SJCRH30 (cell line): ENCODE results near the gene REEP2. TPM values are rescaled to one million over a fixed set of nuclear protein-coding genes. Genes with fewer than 3 reads are reported as not detected.

ENCODE experiments used
- DNase-seq, 2 experiments: peaks; one replicate each; pipeline ENCODE4 v3.0.0-alpha.2; 2015 to 2020
- H3K27ac ChIP-seq: fragments of 250-450 bp; sonication (Bioruptor Pico); 2 replicates; pipeline ENCODE4 v1.5.1; 2020; ENCODE audit warnings: mild to moderate bottlenecking, moderate library complexity
- H3K27me3 ChIP-seq: fragments of 250-450 bp; sonication (Bioruptor Pico); 2 replicates; pipeline ENCODE4 v1.5.1; 2020; ENCODE audit warnings: mild to moderate bottlenecking, moderate library complexity
- H3K36me3 ChIP-seq: fragments of 250-450 bp; sonication (Bioruptor Pico); 2 replicates; pipeline ENCODE4 v1.5.1; 2020; ENCODE audit warnings: mild to moderate bottlenecking, moderate library complexity
- H3K4me1 ChIP-seq: fragments of 250-450 bp; sonication (Bioruptor Pico); 2 replicates; pipeline ENCODE4 v1.5.1; 2020; ENCODE audit warnings: mild to moderate bottlenecking, moderate library complexity
- H3K4me3 ChIP-seq: fragments of 250-450 bp; sonication (Bioruptor Pico); 2 replicates; pipeline ENCODE4 v1.5.1; 2020; ENCODE audit warnings: mild to moderate bottlenecking, moderate library complexity
- H3K9me3 ChIP-seq: fragments of 250-450 bp; sonication (Bioruptor Pico); replicated peaks from 2 replicates; pipeline ENCODE4 v1.5.1; 2020; ENCODE audit warnings: mild to moderate bottlenecking, moderate library complexity
- total RNA-seq: library from RNA; depleted of rRNA; stranded (reverse); fragments of >200 nt; shearing (Covaris generic); gene quantifications from 2 replicates; pipeline ENCODE4 v1.2.3, GENCODE V29; 2014

Gene REEP2
- total RNA-seq, 1 experiment from 2014 or later = 8.5 TPM

DNA sequence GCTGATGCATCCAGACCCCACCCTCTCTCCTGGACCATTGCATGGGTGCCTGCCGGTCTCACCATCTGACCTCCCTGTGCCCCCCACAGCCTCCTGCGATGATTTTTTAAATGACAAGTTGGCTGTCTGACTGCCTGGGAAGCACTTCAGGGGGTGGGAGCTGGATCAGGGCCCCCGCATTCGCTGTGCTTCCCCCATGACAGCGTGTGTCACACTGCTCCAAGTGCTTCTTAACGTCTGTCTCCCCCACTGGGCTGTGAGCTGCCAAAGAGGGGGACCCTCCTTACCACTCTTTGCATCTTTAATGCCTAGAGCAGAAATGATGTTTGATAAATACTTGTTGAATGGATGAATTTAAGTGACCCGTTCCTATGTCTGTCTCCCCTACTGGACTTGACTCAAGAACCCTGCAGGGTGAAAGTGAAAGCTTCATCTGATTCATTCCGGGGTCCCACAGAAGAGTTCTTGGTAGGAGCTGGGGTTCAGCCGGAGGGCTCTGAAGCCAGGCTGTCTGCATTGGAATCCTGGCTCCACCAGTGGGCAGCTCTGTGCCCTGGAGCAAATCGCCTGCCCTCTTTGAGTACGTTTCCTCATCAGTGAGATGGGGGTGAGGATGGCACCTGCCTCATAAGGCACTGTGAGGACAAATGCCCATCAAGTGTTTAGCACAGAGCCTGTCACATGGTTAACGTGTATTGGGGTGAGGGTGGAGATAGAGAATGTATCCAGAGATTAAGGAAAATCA, 18.8 kb downstream of the REEP2 start:
- no peak for DNase-seq
- H3K27ac ChIP-seq = no peak overlapping the region
- H3K27me3 ChIP-seq = peaks cover 27% of the 10 kb centered on the region
- no peaks in the 10 kb centered on the region for H3K36me3 ChIP-seq
- no peaks in the 10 kb centered on the region for H3K9me3 ChIP-seq
- H3K4me1 ChIP-seq = peaks cover 6% of the 10 kb centered on the region; the same call in 1 of the 2 replicates
- no peak overlapping the region for H3K4me3 ChIP-seq

DNA sequence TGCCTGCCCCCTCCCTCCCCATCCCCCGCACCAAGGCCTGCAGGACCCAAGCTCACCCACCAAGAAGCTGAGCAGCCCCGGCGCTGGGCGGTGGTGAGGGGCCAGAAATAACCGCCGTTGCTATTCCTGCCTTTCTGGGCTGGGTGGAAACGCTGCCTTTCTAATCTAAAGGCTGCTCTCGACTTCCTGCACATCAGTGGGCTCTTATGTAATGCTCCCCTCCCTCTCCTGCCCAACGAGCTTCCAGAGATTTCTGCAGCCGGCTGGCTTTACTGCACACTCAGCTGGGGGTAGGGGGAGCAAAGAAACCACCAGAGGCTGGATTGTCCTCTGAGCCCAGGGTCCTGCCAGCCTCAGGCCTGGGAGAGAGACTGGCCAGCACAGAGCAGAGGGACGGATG, 19.5 kb downstream of the REEP2 start:
- H3K36me3 ChIP-seq = no peaks in the 10 kb centered on the region
- no peak overlapping the region for H3K27ac ChIP-seq
- H3K9me3 ChIP-seq = no peaks in the 10 kb centered on the region
- DNase-seq = no peak
- H3K4me1 ChIP-seq = peaks cover 6% of the 10 kb centered on the region; the same call in 1 of the 2 replicates
- H3K27me3 ChIP-seq = peaks cover 27% of the 10 kb centered on the region
- no peak overlapping the region for H3K4me3 ChIP-seq

- Histone ChIP-seq H3K9me3 (no peaks in the 10 kb centered on the region), H3K4me1 (peaks cover 6% of the 10 kb centered on the region; the same call in 1 of the 2 replicates), H3K27ac (no peak overlapping the region), H3K27me3 (peaks cover 27% of the 10 kb centered on the region), H3K36me3 (no peaks in the 10 kb centered on the region), H3K4me3 (no peak overlapping the region)
- no peak for DNase-seq
Measured at GRCh38 chr5:138458856-138459255, 20.0 kb downstream of the REEP2 start.

DNA sequence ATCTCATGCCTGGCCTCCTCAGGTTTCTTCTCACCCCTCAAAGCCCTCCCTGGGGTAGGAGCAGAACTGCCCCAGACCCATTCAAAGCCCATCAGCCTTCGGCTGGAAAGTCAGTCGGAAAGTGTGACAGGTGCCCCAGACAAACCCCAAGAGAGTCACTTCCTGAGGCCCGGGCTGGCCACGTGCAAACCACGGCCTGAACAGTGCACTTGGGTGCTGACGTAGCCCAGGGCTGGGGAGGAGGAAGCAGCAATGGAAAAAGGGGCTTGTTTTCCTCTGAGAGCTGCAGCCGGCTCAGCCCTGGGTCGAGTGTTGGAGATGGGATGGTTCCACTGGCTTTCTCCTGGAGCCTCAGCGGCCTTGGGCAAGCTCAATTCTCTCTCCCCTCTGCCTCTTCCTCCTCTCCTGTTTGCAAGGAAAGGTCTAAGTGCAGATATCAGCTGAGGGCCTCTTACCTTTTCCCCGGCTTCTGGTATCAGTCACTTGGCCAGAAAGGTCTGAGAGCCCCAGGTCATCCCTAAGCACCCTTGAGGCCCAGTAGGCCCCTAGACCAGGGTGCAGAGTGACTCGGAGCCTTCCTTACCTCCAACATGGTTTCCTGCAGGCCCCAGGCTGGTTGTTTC, 20.6 kb downstream of the REEP2 start:
- H3K4me1 ChIP-seq = peaks cover 6% of the 10 kb centered on the region; the same call in 1 of the 2 replicates
- H3K4me3 ChIP-seq = no peak overlapping the region
- no peaks in the 10 kb centered on the region for H3K9me3 ChIP-seq
- H3K27ac ChIP-seq = no peak overlapping the region
- H3K36me3 ChIP-seq = no peaks in the 10 kb centered on the region
- DNase-seq = peak; percentile 33 to 56
- peaks cover 27% of the 10 kb centered on the region for H3K27me3 ChIP-seq

DNA sequence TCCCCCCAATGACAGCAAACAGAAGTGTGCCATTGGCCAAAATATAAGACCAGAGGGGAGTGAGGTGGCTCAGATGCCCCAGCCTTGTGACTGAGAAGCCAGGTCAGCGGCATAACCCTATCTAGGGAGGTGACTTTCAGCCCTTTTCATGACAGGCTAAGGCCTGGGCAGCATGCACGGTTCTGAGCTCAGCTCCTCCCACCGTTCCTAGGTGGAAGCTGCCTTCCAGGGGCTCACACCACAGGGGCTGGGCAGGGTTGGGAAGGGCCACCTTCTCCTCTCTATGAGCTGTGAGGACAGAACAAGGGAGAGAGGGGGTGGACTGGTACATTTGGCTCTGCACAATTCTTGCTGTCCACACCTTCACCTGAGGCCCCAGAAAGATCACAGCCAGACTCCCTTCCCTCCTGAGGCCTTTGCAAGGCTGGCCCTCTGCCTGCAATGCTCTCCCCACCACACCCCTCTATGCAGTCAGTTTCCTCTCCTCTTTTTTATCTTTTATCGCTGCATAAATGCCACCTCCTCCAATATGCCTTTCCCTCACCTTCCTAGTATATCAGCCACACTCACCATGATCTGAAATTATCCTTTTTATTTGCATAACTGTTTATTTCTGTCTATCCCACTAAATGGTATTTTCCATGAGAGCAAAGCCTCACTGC, 21.3 kb downstream of the REEP2 start:
- Histone ChIP-seq H3K27me3 (peaks cover 23% of the 10 kb centered on the region), H3K4me1 (peaks cover 6% of the 10 kb centered on the region; the same call in 1 of the 2 replicates), H3K4me3 (no peak overlapping the region), H3K36me3 (no peaks in the 10 kb centered on the region), H3K9me3 (no peaks in the 10 kb centered on the region), H3K27ac (no peak overlapping the region)
- no peak for DNase-seq

- H3K27me3 ChIP-seq = peaks cover 20% of the 10 kb centered on the region
- peaks cover 6% of the 10 kb centered on the region for H3K4me1 ChIP-seq
- no peak overlapping the region for H3K4me3 ChIP-seq
- no peak overlapping the region for H3K27ac ChIP-seq
- peak in 1 of 2 experiments; percentile 26 for DNase-seq
- no peaks in the 10 kb centered on the region for H3K9me3 ChIP-seq
- no peaks in the 10 kb centered on the region for H3K36me3 ChIP-seq
Measured at GRCh38 chr5:138461343-138462125, 22.7 kb downstream of the REEP2 start.

- H3K27me3 ChIP-seq = peaks cover 7% of the 10 kb centered on the region; the same call in 1 of the 2 replicates
- no peaks in the 10 kb centered on the region for H3K36me3 ChIP-seq
- peak overlapping the region; percentile 93 for H3K4me3 ChIP-seq
- peak; percentile 58 to 66 for DNase-seq
- no peaks in the 10 kb centered on the region for H3K9me3 ChIP-seq
- peaks cover 6% of the 10 kb centered on the region for H3K4me1 ChIP-seq
- H3K27ac ChIP-seq = peak overlapping the region; percentile 77
Measured at GRCh38 chr5:138463419-138464007, 24.7 kb downstream of the REEP2 start.

- H3K4me1 ChIP-seq = peaks cover 6% of the 10 kb centered on the region
- peak; percentile 95 to 96 for DNase-seq
- peak overlapping the region; percentile 93 for H3K4me3 ChIP-seq
- peak overlapping the region; percentile 77 for H3K27ac ChIP-seq
- H3K36me3 ChIP-seq = no peaks in the 10 kb centered on the region
- no peaks in the 10 kb centered on the region for H3K9me3 ChIP-seq
- H3K27me3 ChIP-seq = 0 out of 2 replicates have a peak, but pooled peaks cover 2% of the 10 kb centered on the region
Measured at GRCh38 chr5:138464008-138464387, 25.1 kb downstream of the REEP2 start.

GRCh38 chr5:138464388-138465260, 25.8 kb downstream of the REEP2 start:
- H3K4me1 ChIP-seq = no peaks in the 10 kb centered on the region; the same call in none of the 2 replicates
- H3K9me3 ChIP-seq = no peaks in the 10 kb centered on the region
- no peaks in the 10 kb centered on the region for H3K36me3 ChIP-seq
- peak overlapping the region; percentile 93 for H3K4me3 ChIP-seq
- no peaks in the 10 kb centered on the region for H3K27me3 ChIP-seq
- peak overlapping the region; percentile 77 for H3K27ac ChIP-seq
- peak; percentile 98 to 99 for DNase-seq

DNA sequence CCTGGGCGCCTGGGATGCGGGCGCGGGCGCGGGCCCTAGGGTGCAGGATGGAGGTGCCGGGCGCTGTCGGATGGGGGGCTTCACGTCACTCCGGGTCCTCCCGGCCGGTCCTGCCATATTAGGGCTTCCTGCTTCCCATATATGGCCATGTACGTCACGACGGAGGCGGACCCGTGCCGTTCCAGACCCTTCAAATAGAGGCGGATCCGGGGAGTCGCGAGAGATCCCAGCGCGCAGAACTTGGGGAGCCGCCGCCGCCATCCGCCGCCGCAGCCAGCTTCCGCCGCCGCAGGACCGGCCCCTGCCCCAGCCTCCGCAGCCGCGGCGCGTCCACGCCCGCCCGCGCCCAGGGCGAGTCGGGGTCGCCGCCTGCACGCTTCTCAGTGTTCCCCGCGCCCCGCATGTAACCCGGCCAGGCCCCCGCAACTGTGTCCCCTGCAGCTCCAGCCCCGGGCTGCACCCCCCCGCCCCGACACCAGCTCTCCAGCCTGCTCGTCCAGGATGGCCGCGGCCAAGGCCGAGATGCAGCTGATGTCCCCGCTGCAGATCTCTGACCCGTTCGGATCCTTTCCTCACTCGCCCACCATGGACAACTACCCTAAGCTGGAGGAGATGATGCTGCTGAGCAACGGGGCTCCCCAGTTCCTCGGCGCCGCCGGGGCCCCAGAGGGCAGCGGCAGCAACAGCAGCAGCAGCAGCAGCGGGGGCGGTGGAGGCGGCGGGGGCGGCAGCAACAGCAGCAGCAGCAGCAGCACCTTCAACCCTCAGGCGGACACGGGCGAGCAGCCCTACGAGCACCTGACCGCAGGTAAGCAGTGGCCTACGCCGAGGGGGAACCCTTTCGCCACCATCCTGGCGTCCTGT, 26.6 kb downstream of the REEP2 start, which contains the start of gene EGR1:
Gene EGR1, plus strand, starts transcription at position 219 of the 864 bp plus-strand sequence. Its CDS starts 283 bp downstream, at position 502.
- Histone ChIP-seq H3K27me3 (no peaks in the 10 kb centered on the region), H3K4me3 (peak within 1 kb of the TSS; percentile 93), H3K27ac (peak within 1 kb of the TSS; percentile 77), H3K9me3 (no peaks in the 10 kb centered on the region), H3K36me3 (no peaks in the 10 kb centered on the region), H3K4me1 (no peaks in the 10 kb centered on the region; the same call in 1 of the 2 replicates)
- DNase-seq = peak; percentile 96

GRCh38 chr5:138466125-138466899, 27.5 kb downstream of the REEP2 start:
- H3K9me3 ChIP-seq = no peaks in the 10 kb centered on the region
- H3K27me3 ChIP-seq = no peaks in the 10 kb centered on the region
- no peaks in the 10 kb centered on the region for H3K36me3 ChIP-seq
- peak in 1 of 2 experiments; percentile 17 for DNase-seq
- H3K4me3 ChIP-seq = peak overlapping the region; percentile 93
- H3K27ac ChIP-seq = no peak overlapping the region
- H3K4me1 ChIP-seq = no peaks in the 10 kb centered on the region; the same call in 1 of the 2 replicates
